Measurements from ENCODE around the gene F2RL2. TPM values are rescaled to one million over a fixed set of nuclear protein-coding genes. Genes with fewer than 3 reads are reported as not detected.

The F2RL2 gene
- total and polyA plus RNA-seq, 10 of the 15 experiments (the other 5 are each of a cell fraction or from before 2014, with no cell fraction given) = 0.03 to 0.24 (median 0.08) TPM; not detected in 5

DNA sequence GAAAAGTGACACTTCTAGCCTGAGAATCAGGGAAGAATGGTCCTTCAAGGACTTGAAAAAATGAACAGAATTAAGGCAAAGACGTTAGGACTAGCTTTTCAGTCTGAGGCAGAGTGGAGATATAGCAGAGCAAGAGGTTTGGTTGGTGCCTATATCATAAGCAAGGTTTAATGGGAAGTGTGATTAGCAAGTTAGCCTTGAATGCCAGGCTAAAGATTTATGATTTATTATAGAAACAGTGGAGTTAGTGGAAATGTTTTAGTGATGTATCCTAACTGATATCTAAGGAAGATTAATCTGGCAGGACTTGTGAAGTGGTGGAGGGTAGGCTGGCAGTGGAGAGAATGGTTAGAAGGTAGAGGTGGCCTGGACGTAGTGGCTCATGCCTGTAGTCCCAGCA is 7.0 kb downstream of the F2RL2 start:
- Histone ChIP-seq H3K9me3 (replicated peaks; ENCODE audit: control insufficient read depth, insufficient read depth, low read length) (no peaks in the 10 kb centered on the region), H2AFZ (ENCODE audit: control insufficient read depth, low read depth, low read length) (no peak overlapping the region), H3K36me3 (ENCODE audit: control insufficient read depth in 2 of 2, insufficient read depth in 2 of 2, low read length in 1 of 2) (no peaks in the 10 kb centered on the region; a peak in 1 of 4 replicates), H3K4me3 (no peak overlapping the region), H3K9ac (ENCODE audit: control insufficient read depth, insufficient read depth, low read length) (no peak overlapping the region), H4K20me1 (ENCODE audit: control insufficient read depth, insufficient read depth) (no peaks in the 10 kb centered on the region), H3K4me1 (ENCODE audit: control insufficient read depth, insufficient read depth, low read length) (no peaks in the 10 kb centered on the region), H3K27me3 (replicated peaks in 1 of 2; ENCODE audit: control insufficient read depth in 2 of 2, insufficient read depth in 2 of 2, low read length in 1 of 2) (no peaks in the 10 kb centered on the region), H3K27ac (ENCODE audit: control insufficient read depth, insufficient read depth) (no peak overlapping the region), H3K4me2 (ENCODE audit: control insufficient read depth, insufficient read depth) (no peak overlapping the region), H3K79me2 (ENCODE audit: control insufficient read depth, insufficient read depth, low read length) (no peaks in the 10 kb centered on the region)
- WGBS (ENCODE audit: insufficient coverage, insufficient replicate concordance, low lambda C conversion rate, missing lambda C conversion rate) = 68% methylated on average over 2 of the region's 2 CpGs
- FAIRE-seq = no peak
- ChIA-PET CTCF (interaction anchor here (1.2 to 1.9 kb wide), 4 partner anchors 14 to 158 kb away, joined by 3 to 5 read pairs (median 4); no protein-coding TSS in a partner anchor), SMC1A (ENCODE audit: uncharacterized antibody, unreplicated experiment) (interaction anchor here (1.0 to 2.0 kb wide), 2 partner anchors 9 to 158 kb away, joined by 3 to 6 read pairs; no protein-coding TSS in a partner anchor), RAD21 (ENCODE audit: unreplicated experiment) (interaction anchor here (1.3 to 1.4 kb wide), 2 partner anchors 15 to 22 kb away, joined by 3 read pairs; no protein-coding TSS in a partner anchor), POLR2A (no interaction called here)
- in situ Hi-C loops (cut with MboI) (no loop called here), intact Hi-C loops (cut with micrococcal nuclease; ENCODE audit: unreplicated experiment) (no loop called here)
- no TSS peak for BruUV-seq (replicated peaks)
- DNase-seq (ENCODE audit: low read depth, low spot score) = no peak
- TF ChIP-seq, protein P1, sequence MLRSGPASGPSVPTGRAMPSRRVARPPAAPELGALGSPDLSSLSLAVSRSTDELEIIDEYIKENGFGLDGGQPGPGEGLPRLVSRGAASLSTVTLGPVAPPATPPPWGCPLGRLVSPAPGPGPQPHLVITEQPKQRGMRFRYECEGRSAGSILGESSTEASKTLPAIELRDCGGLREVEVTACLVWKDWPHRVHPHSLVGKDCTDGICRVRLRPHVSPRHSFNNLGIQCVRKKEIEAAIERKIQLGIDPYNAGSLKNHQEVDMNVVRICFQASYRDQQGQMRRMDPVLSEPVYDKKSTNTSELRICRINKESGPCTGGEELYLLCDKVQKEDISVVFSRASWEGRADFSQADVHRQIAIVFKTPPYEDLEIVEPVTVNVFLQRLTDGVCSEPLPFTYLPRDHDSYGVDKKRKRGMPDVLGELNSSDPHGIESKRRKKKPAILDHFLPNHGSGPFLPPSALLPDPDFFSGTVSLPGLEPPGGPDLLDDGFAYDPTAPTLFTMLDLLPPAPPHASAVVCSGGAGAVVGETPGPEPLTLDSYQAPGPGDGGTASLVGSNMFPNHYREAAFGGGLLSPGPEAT (IDR thresholded peaks at IDR 0.05; ENCODE audit: low read depth) = no peak
- no peak for TF ChIP-seq YY1 (IDR thresholded peaks at IDR 0.05; ENCODE audit: low read depth, low read length)
- ATAC-seq = no peak

DNA sequence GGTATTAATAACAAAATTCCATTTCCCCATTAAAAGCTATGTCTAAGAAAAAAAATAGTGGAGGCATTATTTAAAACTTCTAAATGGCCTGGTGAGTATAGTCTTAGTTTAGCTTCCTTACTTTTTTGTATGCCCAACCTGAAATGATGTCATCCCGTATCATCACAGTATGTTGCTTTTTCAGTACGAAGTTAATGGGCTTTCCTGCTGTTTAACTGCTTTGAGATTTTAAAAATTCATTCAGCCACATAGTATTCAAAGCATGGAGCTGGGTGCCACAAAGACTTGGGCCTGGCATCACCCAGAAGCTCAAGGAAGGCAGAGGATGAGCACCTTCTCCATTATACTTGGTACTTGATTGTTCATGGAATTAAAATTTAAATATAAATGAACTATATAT is 7.4 kb downstream of the F2RL2 start:
- CTCF ChIA-PET = interaction anchor here (1.2 to 2.3 kb wide), 4 partner anchors 14 to 159 kb away, joined by 3 to 7 read pairs (median 4); no protein-coding TSS in a partner anchor
- RAD21 ChIA-PET (ENCODE audit: unreplicated experiment) = interaction anchor here (1.3 to 1.4 kb wide), 2 partner anchors 14 to 23 kb away, joined by 3 read pairs; no protein-coding TSS in a partner anchor
- Histone ChIP-seq H3K79me2 (ENCODE audit: control insufficient read depth, insufficient read depth, low read length) (no peaks in the 10 kb centered on the region), H4K20me1 (ENCODE audit: control insufficient read depth, insufficient read depth) (no peaks in the 10 kb centered on the region), H3K9me3 (replicated peaks; ENCODE audit: control insufficient read depth, insufficient read depth, low read length) (no peaks in the 10 kb centered on the region), H3K36me3 (ENCODE audit: control insufficient read depth in 2 of 2, insufficient read depth in 2 of 2, low read length in 1 of 2) (no peaks in the 10 kb centered on the region; a peak in 1 of 4 replicates), H3K4me1 (ENCODE audit: control insufficient read depth, insufficient read depth, low read length) (no peaks in the 10 kb centered on the region), H3K4me3 (no peak overlapping the region), H3K27ac (ENCODE audit: control insufficient read depth, insufficient read depth) (no peak overlapping the region), H3K27me3 (replicated peaks in 1 of 2; ENCODE audit: control insufficient read depth in 2 of 2, insufficient read depth in 2 of 2, low read length in 1 of 2) (no peaks in the 10 kb centered on the region), H3K9ac (ENCODE audit: control insufficient read depth, insufficient read depth, low read length) (no peak overlapping the region), H3K4me2 (ENCODE audit: control insufficient read depth, insufficient read depth) (no peak overlapping the region), H2AFZ (ENCODE audit: control insufficient read depth, low read depth, low read length) (no peak overlapping the region)
- SMC1A ChIA-PET (ENCODE audit: uncharacterized antibody, unreplicated experiment) = interaction anchor here (1.0 to 2.0 kb wide), 3 partner anchors 9 to 159 kb away, joined by 3 to 6 read pairs (median 3); no protein-coding TSS in a partner anchor
- DNase-seq (ENCODE audit: low read depth, low spot score) = no peak
- in situ Hi-C loops (cut with MboI) (no loop called here), intact Hi-C loops (cut with micrococcal nuclease; ENCODE audit: unreplicated experiment) (no loop called here)
- TF ChIP-seq CBFB (IDR thresholded peaks at IDR 0.05; ENCODE audit: low read depth) (no peak), CBX3 (IDR thresholded peaks at IDR 0.05; ENCODE audit: borderline replicate concordance, low read depth) (no peak), SMARCA5 (IDR thresholded peaks at IDR 0.05) (no peak), EZH2 (IDR thresholded peaks at IDR 0.05; ENCODE audit: borderline replicate concordance, control insufficient read depth, low read depth, low read length) (no peak), JUNB (IDR thresholded peaks at IDR 0.05) (no peak), RAD51 (IDR thresholded peaks at IDR 0.05) (no peak), GATAD2B (conservative IDR thresholded peaks at IDR 0.05; ENCODE audit: low read depth) (no peak), BHLHE40 (IDR thresholded peaks at IDR 0.05; ENCODE audit: borderline replicate concordance in 1 of 2, low read depth in 2 of 2, low read length in 1 of 2) (no peak)
- TF ChIP-seq, protein P1 (IDR thresholded peaks at IDR 0.05; ENCODE audit: low read depth) = no peak
- no peak for ATAC-seq
- no peak for FAIRE-seq
- BruUV-seq (replicated peaks) = no TSS peak
- POLR2A ChIA-PET = no interaction called here
- 98% methylated on average over 2 of the region's 2 CpGs for WGBS (ENCODE audit: insufficient coverage, insufficient replicate concordance, low lambda C conversion rate, missing lambda C conversion rate)
